Measurements from ENCODE around the gene PLEKHN1. TPM values are rescaled to one million over a fixed set of nuclear protein-coding genes. Genes with fewer than 3 reads are reported as not detected.

PLEKHN1 gene
- total RNA-seq, 1 experiment from 2014 or later: 7.9 TPM

DNA sequence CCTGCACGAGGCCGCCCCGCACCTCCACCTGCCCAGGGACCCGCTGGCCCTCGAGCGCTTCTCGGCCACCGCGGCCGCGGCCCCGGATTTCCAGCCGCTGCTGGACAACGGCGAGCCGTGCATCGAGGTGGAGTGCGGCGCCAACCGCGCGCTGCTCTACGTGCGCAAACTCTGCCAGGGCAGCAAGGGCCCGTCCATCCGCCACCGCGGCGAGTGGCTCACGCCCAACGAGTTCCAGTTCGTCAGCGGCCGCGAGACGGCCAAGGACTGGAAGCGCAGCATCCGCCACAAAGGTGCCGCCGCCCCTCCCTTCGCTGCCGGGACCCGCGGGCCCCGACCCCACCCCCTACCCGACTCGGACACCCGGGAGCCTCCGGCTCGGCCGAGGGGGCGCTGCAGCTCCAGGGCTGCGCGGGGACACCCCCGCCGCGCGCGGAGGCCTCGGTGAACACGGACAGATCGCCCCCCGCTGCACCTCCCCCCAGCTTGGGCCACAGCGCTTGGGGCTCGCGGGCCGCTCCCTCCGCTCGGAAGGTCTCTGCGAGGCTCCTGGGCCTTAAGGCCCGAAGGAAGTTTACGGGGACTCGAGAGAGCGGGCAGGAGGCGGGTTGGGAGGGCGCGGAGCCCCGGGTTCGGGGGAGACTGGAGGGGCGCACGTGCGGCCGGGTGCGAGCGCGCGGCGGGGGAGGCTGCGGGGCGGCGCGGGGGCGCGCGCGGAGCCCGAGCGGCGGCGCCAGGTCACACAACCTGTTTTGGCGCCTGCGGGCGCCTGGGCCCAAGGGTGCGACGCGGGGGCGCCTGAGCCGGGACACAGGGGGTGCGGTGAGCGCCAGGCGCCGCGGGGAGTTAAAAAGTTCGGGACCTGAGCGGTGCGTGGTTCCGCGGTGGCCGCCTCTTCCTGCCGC is 41.4 kb upstream of the PLEKHN1 start:
- BruUV-seq (replicated peaks): no TSS peak
- no peak for DNase-seq (ENCODE audit: unreplicated experiment)
- Mint-ChIP-seq H3K9me3 (ENCODE audit: unreplicated experiment) (no peaks in the 10 kb centered on the region), H3K27ac (ENCODE audit: low read depth, unreplicated experiment) (no peak overlapping the region), H3K4me1 (ENCODE audit: insufficient read depth, unreplicated experiment) (peaks cover 13% of the 10 kb centered on the region), H3K27me3 (ENCODE audit: insufficient read depth, unreplicated experiment) (peaks cover 51% of the 10 kb centered on the region), H3K36me3 (ENCODE audit: insufficient read depth, unreplicated experiment) (no peaks in the 10 kb centered on the region), H3K4me3 (ENCODE audit: unreplicated experiment) (peak overlapping the region; percentile 14)
- intact Hi-C loops (cut with micrococcal nuclease): no loop called here
- ChIA-PET CTCF (no interaction called here), POLR2A (no interaction called here)
- TF ChIP-seq, protein P1, sequence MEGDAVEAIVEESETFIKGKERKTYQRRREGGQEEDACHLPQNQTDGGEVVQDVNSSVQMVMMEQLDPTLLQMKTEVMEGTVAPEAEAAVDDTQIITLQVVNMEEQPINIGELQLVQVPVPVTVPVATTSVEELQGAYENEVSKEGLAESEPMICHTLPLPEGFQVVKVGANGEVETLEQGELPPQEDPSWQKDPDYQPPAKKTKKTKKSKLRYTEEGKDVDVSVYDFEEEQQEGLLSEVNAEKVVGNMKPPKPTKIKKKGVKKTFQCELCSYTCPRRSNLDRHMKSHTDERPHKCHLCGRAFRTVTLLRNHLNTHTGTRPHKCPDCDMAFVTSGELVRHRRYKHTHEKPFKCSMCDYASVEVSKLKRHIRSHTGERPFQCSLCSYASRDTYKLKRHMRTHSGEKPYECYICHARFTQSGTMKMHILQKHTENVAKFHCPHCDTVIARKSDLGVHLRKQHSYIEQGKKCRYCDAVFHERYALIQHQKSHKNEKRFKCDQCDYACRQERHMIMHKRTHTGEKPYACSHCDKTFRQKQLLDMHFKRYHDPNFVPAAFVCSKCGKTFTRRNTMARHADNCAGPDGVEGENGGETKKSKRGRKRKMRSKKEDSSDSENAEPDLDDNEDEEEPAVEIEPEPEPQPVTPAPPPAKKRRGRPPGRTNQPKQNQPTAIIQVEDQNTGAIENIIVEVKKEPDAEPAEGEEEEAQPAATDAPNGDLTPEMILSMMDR (IDR thresholded peaks at IDR 0.05; ENCODE audit: unreplicated experiment): no peak

DNA sequence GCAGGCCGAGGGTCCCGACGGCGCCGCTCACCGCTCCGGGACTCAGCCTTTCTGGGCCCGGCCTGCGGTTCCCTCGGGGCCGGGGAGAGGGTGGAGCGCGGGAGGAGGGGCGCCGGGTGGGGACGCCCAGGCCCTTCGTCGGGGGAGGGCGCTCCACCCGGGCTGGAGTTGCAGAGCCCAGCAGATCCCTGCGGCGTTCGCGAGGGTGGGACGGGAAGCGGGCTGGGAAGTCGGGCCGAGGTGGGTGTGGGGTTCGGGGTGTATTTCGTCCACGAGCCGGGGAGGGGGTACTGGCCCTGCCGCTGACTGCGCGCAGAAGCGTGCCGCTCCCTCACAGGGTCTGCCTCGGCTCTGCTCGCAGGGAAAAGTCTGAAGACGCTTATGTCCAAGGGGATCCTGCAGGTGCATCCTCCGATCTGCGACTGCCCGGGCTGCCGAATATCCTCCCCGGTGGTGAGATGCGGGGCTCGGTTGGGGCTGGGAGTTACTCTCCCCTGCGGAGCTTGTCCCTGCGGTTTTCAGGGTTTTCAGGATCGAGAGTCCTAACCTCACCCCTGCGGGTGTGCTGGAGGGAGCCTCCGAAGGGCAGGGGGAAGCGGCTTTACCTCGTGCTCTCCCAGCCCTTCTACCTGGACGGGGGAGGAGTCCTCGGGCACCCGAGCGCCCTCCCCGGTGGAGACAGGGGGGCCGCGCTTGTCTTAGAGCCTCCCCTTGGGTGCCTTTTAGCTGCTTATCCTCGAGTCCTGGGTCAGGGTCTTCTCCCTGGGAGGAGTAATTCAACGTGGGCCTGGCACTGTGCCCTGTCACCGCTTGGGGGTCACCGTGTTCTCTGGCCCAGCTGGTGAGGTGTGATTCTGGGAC is 40.5 kb upstream of the PLEKHN1 start:
- H3K36me3 Mint-ChIP-seq (ENCODE audit: insufficient read depth, unreplicated experiment): no peaks in the 10 kb centered on the region
- DNase-seq (ENCODE audit: unreplicated experiment): no peak
- BruUV-seq (replicated peaks): no TSS peak
- no peaks in the 10 kb centered on the region for H3K9me3 Mint-ChIP-seq (ENCODE audit: unreplicated experiment)
- peaks cover 7% of the 10 kb centered on the region for H3K4me1 Mint-ChIP-seq (ENCODE audit: insufficient read depth, unreplicated experiment)
- intact Hi-C loops (cut with micrococcal nuclease): no loop called here
- peaks cover 51% of the 10 kb centered on the region for H3K27me3 Mint-ChIP-seq (ENCODE audit: insufficient read depth, unreplicated experiment)
- H3K4me3 Mint-ChIP-seq (ENCODE audit: unreplicated experiment): no peak overlapping the region
- ChIA-PET POLR2A (interaction anchor here (0.7 kb wide), 1 partner anchor 133 kb away, joined by 3 read pairs; no protein-coding TSS in a partner anchor), CTCF (no interaction called here)
- TF ChIP-seq, protein P1 (IDR thresholded peaks at IDR 0.05; ENCODE audit: unreplicated experiment): no peak
- no peak overlapping the region for H3K27ac Mint-ChIP-seq (ENCODE audit: low read depth, unreplicated experiment)

DNA sequence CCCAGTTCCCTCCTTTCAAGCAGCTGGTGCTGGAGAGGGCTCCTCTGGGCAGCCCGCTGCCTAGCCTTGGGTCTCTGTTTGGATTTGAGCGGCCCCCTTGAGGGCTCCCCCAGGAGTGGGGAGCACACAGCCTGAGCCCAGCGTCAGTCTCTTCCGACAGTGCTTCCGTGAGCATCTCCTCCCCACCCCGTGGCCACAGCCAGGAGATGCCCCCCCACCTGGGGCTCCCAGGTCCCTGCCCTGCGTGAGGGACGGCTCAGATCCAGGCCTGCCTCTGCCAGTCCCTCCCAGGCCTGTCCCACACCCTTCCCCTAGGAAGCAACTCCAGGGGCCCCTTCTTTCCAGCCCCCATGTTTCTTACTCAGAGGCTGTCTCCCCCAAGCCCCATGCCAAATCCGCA is 39.0 kb upstream of the PLEKHN1 start:
- intact Hi-C loops (cut with micrococcal nuclease): no loop called here
- no peak overlapping the region for H3K4me3 Mint-ChIP-seq (ENCODE audit: unreplicated experiment)
- peaks cover 36% of the 10 kb centered on the region for H3K27me3 Mint-ChIP-seq (ENCODE audit: insufficient read depth, unreplicated experiment)
- TF ChIP-seq, protein P1 (IDR thresholded peaks at IDR 0.05; ENCODE audit: unreplicated experiment): no peak
- no peak for DNase-seq (ENCODE audit: unreplicated experiment)
- BruUV-seq (replicated peaks): no TSS peak
- no peaks in the 10 kb centered on the region for H3K36me3 Mint-ChIP-seq (ENCODE audit: insufficient read depth, unreplicated experiment)
- H3K27ac Mint-ChIP-seq (ENCODE audit: low read depth, unreplicated experiment): no peak overlapping the region
- ChIA-PET CTCF (interaction anchor here (3.2 kb wide), 1 partner anchor 11 kb away, joined by 18 read pairs; no protein-coding TSS in a partner anchor), POLR2A (no interaction called here)
- H3K9me3 Mint-ChIP-seq (ENCODE audit: unreplicated experiment): no peaks in the 10 kb centered on the region
- no peaks in the 10 kb centered on the region for H3K4me1 Mint-ChIP-seq (ENCODE audit: insufficient read depth, unreplicated experiment)

DNA sequence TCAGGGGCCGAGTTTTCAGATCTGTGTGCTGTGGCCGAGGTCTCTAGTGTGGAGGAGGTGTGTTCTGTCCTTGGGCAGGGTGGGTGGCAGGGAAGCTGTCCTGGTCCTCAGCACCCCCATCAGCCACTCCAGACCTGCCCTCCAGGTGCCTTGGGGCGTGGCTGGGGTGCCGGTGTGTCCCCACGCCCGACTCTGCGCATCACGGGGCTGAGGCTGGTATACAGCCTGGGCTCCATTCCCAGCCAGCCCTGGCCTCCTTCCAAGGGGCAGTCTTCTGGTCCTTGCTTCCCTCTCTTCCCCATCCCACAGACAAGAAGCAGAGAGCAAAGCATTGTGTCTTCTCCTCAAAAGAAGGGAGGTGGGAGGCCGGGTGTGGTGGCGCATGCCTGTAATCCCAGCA is 38.5 kb upstream of the PLEKHN1 start:
- Mint-ChIP-seq H3K36me3 (ENCODE audit: insufficient read depth, unreplicated experiment) (no peaks in the 10 kb centered on the region), H3K27me3 (ENCODE audit: insufficient read depth, unreplicated experiment) (peaks cover 33% of the 10 kb centered on the region), H3K27ac (ENCODE audit: low read depth, unreplicated experiment) (no peak overlapping the region), H3K4me3 (ENCODE audit: unreplicated experiment) (no peak overlapping the region), H3K4me1 (ENCODE audit: insufficient read depth, unreplicated experiment) (no peaks in the 10 kb centered on the region), H3K9me3 (ENCODE audit: unreplicated experiment) (no peaks in the 10 kb centered on the region)
- POLR2A ChIA-PET: no interaction called here
- intact Hi-C loops (cut with micrococcal nuclease): no loop called here
- no TSS peak for BruUV-seq (replicated peaks)
- CTCF ChIA-PET: interaction anchor here (3.2 kb wide), 1 partner anchor 10 kb away, joined by 18 read pairs; no protein-coding TSS in a partner anchor
- TF ChIP-seq, protein P1 (IDR thresholded peaks at IDR 0.05; ENCODE audit: unreplicated experiment): no peak
- DNase-seq (ENCODE audit: unreplicated experiment): no peak
